Amygdala (tissue), 56 donors: Measurements from ENCODE around the gene MBD3L4.
"Not testable (repeated sequence)": the region's sequence is repeated elsewhere in the genome, so short reads cannot be mapped to it uniquely, and the experiment has no call there.

ENCODE experiments used
- DNase-seq, 56 donors: peaks; one replicate each; lab custom pipeline; 2025; lab: John Stamatoyannopoulos, UW

The MBD3L4 gene

DNA sequence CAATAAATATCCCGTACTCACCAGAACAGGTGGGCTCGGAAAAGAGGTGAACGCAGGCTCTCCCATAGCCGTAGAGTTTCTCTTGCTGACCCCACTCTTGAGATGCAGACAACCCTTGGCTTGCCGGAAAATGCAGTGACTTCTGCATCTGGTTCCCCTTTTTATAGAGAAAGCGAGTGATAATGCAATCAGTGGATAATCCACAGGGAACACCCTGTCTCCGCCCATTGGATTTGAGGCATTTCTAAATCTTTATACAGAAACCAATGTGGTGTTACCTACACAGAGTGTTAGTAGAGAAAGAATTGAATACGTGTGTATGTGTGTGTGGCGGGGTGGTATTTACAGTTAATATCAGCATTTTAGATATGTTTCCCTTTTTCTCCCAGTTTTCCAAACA lies at the start of gene MBD3L4:
TSS of gene MBD3L4 (minus strand) at position 101 of the 400 bp plus-strand sequence. CDS start at position 66, 35 bp downstream.
- DNase-seq, result not testable (repeated sequence)

DNA sequence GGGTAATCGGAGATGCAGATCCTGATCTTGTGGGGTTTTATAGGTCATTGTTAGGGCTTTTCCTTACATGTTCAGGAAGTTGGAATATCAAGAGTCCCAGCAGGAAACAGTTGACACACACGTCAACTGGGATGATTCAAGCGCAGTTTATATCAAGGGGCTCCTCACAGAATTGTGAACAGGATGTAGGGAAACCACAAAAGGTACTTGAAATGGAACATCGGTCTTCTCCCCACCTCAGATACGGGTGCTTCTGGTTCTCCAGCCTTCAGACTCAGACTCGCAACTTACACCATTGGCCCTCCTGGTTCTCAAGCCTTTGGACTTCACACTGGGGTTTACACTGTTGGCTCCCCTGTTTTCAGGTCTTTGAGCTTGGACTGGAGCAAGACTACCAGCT lies 49.0 kb upstream of the MBD3L4 start:
- DNase-seq, result no peak

DNA sequence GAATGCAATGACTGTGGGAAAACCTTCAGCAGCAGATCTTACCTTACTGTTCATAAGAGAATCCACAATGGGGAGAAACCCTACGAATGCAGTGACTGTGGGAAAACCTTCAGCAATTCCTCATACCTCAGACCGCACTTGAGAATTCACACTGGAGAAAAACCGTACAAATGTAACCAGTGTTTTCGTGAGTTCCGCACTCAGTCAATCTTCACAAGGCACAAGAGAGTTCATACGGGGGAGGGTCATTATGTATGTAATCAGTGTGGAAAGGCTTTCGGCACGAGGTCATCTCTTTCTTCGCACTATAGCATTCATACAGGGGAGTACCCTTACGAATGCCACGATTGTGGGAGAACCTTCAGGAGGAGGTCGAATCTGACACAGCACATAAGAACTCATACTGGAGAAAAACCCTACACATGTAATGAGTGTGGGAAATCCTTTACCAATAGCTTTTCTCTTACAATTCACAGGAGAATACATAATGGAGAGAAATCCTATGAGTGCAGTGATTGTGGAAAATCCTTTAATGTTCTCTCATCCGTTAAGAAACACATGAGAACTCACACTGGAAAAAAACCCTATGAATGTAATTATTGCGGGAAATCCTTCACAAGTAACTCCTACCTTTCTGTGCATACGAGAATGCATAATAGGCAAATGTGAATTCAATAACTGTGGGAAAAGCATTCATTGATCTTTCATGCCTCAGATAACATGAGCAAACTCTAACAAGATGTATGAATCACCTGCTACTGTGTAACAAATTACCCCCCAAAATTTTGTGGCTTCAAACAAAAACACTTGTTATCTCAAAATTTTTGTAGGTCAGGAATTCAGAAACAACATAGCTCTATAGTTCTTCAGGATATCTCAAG lies 43.3 kb upstream of the MBD3L4 start:
- no peak for DNase-seq

- DNase-seq, result no peak
These were observed 38.0 kb upstream of the MBD3L4 start for GRCh38 chr19:7078008-7078407.

DNA sequence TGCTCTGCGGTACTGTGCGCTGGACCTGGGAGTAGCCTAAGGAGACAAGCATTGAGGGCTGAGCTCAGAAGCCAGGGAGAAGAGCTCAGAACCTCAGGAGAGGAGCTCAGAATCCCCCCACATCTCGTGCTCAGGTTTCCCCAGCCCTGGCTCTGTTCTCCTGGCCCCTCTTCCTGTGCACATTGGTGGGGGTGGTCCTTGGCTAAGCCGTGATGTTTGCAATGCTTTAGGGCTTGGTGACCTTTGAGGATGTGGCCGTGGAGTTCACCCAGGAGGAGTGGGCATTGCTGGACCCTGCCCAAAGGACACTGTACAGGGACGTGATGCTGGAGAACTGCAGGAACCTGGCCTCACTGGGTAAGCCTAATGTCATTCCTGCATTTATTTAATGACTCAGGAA lies 36.2 kb upstream of the MBD3L4 start:
- DNase-seq, result no peak

GRCh38 chr19:7074705-7075282 lies 34.8 kb upstream of the MBD3L4 start:
- no peak for DNase-seq

DNA sequence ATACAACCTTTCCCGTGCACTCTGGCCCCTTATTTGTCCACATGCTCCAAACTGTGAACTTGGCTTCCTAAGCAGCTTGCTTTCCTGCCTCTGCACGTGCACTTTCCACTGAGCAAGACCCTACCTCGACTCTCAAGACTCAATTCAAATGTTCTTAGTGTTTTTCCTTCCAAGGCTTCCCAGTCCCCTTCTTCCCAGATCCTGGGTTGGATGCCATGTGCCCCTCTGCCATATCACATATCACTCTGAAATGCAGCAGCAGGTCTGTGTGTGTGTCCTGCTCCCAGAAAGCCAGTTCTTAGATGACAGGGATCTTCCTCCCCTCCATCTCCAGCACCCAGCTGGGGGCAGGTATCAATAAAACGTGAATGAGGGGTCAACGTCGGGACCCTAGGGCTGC lies 32.6 kb upstream of the MBD3L4 start:
- DNase-seq, result no peak

DNA sequence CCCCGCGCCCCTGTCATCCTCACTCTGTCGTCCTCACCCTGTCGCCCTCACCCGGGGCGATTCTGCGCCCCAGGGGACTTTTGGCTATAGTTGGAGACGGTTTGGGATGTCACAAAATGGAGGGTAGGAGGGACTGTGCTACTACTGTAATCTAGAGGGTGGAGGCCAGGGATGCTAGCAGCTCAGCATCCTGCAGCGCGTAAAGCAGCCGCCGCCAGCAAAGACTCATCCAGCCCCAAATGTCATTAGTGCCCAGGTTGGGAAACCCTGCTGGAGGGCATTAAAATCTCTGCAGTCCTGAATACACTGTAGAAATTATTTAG lies 29.9 kb upstream of the MBD3L4 start:
- DNase-seq, result peak in 1 of 56 donors; percentile 18

GRCh38 chr19:7069042-7069903 lies 29.3 kb upstream of the MBD3L4 start, which contains the start of gene ZNF557:
TSS of gene ZNF557 (plus strand) at chr19:7069703. CDS start at chr19:7075075, 5,372 bp downstream.
- peak; percentile 29 to 100 (median 97) for DNase-seq

DNA sequence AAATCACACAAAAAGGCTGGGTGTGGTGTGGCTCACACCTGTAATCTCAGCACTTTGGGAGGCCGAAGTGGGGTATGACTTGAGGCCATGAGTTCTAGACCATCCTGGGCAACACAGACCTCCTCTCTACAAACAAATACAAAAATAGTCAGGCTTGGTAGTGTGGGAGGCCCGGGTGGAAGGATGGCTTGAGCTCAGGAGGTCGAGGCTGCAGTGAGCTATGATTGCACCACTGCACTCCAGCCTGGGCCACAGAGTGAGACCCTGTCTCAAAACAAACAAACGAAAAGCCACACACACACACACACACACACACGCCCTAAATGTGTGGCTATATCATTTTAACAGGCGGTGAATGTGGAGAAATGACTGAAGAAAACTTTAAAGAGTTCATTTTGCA lies 28.6 kb upstream of the MBD3L4 start:
- no peak for DNase-seq

DNA sequence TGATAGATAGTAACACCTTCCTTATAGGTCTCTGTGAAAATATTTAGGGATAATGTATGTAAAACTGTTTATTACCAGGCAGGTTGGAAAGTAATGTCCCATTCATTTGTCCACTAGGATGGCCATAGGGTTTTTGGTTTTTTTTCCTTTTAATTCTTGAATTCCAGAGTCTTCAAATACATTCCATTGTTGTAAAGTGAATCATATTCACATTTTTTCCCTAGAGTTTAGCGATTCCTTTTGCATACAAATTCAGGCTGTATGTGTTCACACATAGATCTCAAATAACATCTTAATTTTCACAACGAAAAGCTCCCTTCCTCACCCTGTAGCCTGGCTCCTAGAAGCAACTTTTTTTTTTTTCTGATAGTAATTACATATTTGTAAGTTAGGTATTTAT lies 27.7 kb upstream of the MBD3L4 start:
- no peak for DNase-seq

DNA sequence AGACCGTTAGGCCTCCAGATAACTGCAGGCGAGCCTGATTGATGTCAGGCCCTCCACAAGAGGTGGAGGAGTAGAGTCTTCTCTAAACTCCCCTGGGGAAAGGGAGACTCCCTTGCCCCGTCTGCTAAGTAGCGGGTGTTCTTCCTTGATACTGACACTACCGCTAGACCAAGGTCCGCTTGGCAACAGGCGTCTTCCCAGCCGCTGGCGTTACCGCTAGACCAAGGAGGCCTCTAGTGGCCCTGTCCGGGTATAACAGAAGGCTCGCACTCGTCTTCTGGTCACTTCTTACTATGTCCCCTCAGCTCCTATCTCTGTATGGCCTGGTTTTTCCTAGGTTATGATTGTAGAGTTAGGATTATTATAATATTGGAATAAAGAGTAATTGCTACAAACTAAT lies 27.1 kb upstream of the MBD3L4 start:
- DNase-seq, result peak in 5 of 56 donors; percentile 1 to 3 (median 1)

DNA sequence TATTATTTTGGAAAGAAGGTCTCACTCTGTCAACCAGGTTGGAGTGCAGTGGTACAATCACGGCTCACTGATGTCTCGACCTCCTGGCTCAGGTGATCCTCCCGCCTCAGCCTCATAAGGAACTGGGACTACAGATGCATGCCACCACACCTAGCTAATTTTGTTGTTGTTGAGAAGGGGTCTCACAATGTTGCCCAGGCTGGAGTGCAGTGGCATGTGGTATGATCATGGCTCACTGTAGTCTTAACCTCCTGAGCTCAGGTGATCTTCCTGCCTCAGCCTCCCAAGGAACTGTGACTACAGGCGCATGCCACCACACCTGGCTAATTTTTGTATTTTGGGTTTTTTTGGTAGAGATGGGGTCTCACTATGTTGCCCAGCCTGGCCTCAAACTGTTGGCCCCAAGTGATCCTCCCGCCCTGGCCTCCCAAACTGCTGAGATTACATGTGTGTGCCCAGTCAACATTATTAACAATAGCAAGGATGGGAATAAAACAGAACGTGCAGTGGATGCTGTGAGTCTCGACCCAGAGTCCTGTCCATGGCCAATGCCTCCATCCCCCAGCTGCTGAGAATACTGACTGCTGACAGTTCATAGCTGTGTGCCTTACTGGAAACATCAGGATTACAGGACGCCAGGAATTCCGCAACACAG lies 23.9 kb upstream of the MBD3L4 start:
- DNase-seq, result no peak

DNA sequence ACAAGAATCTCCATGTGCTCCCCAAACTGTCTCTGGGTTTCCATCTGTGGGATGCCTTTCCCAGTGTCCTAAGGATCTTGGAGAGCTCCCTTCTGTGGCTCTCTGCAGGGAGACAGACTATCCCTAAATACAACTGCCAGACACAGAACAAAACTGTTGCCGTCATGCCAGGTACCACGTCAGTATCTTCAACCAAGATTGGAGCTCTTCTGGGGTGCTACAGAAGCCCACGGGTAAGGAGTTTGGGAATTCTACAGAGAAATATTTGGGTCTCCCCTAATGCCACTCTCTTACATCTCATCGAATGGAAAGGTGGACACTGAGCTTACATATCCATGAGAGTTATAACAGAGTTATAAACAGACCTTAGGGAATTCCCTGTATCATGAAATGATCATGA lies 23.4 kb upstream of the MBD3L4 start:
- no peak for DNase-seq

DNA sequence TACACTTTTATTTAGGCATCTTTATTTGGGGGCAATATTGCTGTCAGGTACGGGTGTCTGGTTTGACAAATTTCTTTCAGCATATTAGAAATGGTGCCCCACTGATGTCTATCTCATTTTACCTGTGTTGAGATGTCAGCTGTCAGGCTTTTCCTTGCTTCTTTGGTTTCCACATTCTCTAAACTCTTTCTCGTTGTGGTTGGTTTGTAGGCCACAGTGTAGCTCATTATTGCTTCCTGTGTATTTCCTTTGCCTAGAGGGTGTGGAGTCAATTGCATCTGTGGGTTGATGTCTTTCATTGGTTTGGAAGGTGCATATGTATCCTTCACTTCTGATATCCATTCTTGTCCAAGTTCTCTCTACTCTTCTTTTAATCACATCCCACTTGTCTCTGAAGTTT lies 20.0 kb upstream of the MBD3L4 start:
- not testable (repeated sequence) for DNase-seq

- not testable (repeated sequence) for DNase-seq
These were observed 18.6 kb upstream of the MBD3L4 start, which contains the start of gene MBD3L3 for GRCh38 chr19:7058576-7058975. TSS of gene MBD3L3 (minus strand) at chr19:7058676. CDS start at chr19:7058605, 71 bp downstream.

- not testable (repeated sequence) for DNase-seq
These were observed 16.4 kb upstream of the MBD3L4 start for GRCh38 chr19:7056371-7056770.

GRCh38 chr19:7055679-7056078 lies 15.7 kb upstream of the MBD3L4 start:
- not testable (repeated sequence) for DNase-seq

DNA sequence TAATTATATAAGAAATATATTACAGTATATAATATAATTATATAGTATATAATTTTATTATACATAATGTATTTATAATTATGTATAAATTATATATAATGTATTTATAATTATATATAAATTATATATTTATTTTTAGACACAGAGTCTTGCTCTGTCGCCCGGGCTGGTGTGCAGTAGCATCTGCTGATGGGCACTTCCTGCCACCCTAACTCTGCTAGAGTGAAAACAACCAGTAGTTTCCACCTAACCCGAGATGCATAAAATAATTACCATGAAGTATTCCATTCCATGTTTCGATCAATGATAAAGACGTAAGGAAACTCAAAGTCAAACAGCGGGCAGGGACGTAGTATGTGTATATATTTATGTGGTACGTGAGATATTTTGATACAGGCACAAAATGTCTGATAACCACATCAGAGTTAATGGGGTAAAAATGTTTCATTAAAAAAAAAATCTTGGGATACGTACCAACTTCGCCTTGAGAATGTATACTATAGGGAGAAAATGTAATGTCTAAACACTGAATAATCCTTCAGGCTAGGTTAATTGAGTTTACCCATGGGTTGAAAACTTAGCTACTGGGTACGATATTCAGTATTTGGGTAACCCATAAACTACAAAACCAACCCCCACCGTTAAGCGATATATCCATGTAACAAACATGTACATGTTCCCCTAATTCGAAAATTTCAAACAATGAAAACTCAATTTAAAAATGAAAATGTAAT lies 14.8 kb upstream of the MBD3L4 start:
- DNase-seq, result not testable (repeated sequence)

DNA sequence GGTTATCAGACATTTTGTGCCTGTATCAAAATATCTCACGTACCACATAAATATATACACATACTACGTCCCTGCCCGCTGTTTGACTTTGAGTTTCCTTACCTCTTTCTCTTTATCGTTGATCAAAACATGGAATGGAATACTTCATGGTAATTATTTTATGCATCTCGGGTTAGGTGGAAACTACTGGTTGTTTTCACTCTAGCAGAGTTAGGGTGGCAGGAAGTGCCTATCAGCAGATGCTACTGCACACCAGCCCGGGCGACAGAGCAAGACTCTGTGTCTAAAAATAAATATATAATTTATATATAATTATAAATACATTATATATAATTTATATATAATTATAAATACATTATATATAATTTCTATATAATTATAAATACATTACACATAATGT lies 12.9 kb upstream of the MBD3L4 start:
- DNase-seq, result not testable (repeated sequence)
